ENCODE results near the gene OFD1.

- TF ChIP-seq POLR2A (IDR thresholded peaks at IDR 0.05; ENCODE audit: low read length), result no peak
- no peak for TF ChIP-seq GATA1 (IDR thresholded peaks at IDR 0.05; ENCODE audit: low read depth, low read length)
Observed at GRCh38 chrX:13703589-13703988, 31.0 kb upstream of the OFD1 start.

Data from erythroblast (primary cell).